HFFc6 (cell line): ENCODE results near the gene TMPRSS11D. TPM values are rescaled to one million over a fixed set of nuclear protein-coding genes. Genes with fewer than 3 reads are reported as not detected.

Source experiments
- DNase-seq: peaks from one replicate; pipeline ENCODE4 v3.0.0-alpha.2; 2018
- H3K27ac Mint-ChIP-seq: 2 replicates; pipeline ENCODE4 v1.8.0; 2020; ENCODE audit warnings: mild to moderate bottlenecking, mixed read lengths
- H3K27me3 Mint-ChIP-seq: 2 replicates; pipeline ENCODE4 v1.8.0; 2021; ENCODE audit warnings: mild to moderate bottlenecking, moderate library complexity, mixed read lengths; ENCODE audit not compliant: insufficient read depth
- H3K36me3 Mint-ChIP-seq: 2 replicates; pipeline ENCODE4 v1.8.0; 2021; ENCODE audit warnings: low read depth, mixed read lengths
- H3K4me1 Mint-ChIP-seq: 2 replicates; pipeline ENCODE4 v1.8.0; 2020; ENCODE audit warnings: low read depth, mixed read lengths
- H3K4me3 Mint-ChIP-seq: 2 replicates; pipeline ENCODE4 v1.8.0; 2020; ENCODE audit warnings: mild to moderate bottlenecking, moderate library complexity, mixed read lengths
- H3K9me3 Mint-ChIP-seq: 2 replicates; pipeline ENCODE4 v1.8.0; 2020; ENCODE audit warnings: mild to moderate bottlenecking, mixed read lengths
- total RNA-seq, 6 experiments: library from RNA; stranded (reverse); fragmentation: NEBNext Ultra II Directional; extraction: Animal tissue kit (Norgen Biotek cat#: 25700); gene quantifications; 2 replicates in 1 of 6; 3 replicates in 5 of 6; pipeline ENCODE4 v1.2.3, GENCODE V29; 2021
- TF ChIP-seq, protein P1 (sequence below): fragments of 200-600 bp; sonication (generic); IDR thresholded peaks from 2 replicates; pipeline ENCODE4 v1.5.0; 2021; ENCODE audit warnings: antibody characterized with exemption, mild to moderate bottlenecking

Gene TMPRSS11D
- total RNA-seq, 6 experiments from 2014 or later: not detected

DNA sequence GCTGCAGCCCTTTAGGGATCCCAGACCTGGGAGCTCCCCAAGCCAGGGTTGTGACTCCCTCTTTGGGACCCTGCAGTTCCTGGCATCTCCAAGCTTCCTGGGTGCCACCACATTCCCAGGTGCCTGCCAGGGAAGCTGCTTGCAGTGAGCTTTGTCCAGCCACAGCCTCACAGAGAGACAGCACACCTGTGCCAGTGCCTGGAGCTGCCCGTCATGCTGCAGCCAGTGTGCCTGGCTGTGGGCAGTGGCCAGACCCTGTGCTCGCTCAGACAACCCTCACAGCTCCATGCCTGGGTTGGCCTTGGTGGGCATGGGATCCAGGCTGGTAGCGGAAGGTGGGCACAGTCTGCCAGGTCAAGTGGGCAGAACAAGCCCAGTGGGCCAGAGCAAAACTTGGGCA lies 43.4 kb upstream of the TMPRSS11D start:
- DNase-seq: no peak
- H3K9me3 Mint-ChIP-seq: no peaks in the 10 kb centered on the region
- TF ChIP-seq, protein P1, sequence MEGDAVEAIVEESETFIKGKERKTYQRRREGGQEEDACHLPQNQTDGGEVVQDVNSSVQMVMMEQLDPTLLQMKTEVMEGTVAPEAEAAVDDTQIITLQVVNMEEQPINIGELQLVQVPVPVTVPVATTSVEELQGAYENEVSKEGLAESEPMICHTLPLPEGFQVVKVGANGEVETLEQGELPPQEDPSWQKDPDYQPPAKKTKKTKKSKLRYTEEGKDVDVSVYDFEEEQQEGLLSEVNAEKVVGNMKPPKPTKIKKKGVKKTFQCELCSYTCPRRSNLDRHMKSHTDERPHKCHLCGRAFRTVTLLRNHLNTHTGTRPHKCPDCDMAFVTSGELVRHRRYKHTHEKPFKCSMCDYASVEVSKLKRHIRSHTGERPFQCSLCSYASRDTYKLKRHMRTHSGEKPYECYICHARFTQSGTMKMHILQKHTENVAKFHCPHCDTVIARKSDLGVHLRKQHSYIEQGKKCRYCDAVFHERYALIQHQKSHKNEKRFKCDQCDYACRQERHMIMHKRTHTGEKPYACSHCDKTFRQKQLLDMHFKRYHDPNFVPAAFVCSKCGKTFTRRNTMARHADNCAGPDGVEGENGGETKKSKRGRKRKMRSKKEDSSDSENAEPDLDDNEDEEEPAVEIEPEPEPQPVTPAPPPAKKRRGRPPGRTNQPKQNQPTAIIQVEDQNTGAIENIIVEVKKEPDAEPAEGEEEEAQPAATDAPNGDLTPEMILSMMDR: no peak
- no peaks in the 10 kb centered on the region for H3K36me3 Mint-ChIP-seq
- no peaks in the 10 kb centered on the region for H3K27me3 Mint-ChIP-seq
- no peak overlapping the region for H3K27ac Mint-ChIP-seq
- H3K4me3 Mint-ChIP-seq: no peak overlapping the region
- H3K4me1 Mint-ChIP-seq: peaks cover 31% of the 10 kb centered on the region

DNA sequence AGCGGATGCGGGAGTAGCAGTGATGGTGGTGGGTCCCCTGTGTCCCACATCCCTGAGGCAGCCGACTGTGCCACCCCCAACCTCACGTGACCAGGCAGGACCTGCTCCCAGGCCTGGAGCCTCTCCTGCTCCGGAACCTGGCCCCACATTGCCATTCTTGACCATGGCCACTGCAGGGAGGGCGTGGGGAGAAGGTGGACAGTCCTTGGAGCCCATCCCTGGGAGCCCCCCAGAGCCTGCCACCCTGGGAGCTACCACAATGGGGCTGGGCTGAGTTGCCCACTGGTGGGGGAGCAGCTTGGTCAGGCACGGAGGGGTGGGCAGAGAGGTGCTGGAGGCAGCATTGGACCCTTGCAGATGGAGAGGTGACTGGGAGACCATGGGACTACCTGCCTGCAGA lies 42.7 kb upstream of the TMPRSS11D start:
- Mint-ChIP-seq H3K4me1 (peaks cover 35% of the 10 kb centered on the region), H3K27me3 (no peaks in the 10 kb centered on the region), H3K36me3 (no peaks in the 10 kb centered on the region), H3K9me3 (no peaks in the 10 kb centered on the region), H3K27ac (no peak overlapping the region), H3K4me3 (no peak overlapping the region)
- TF ChIP-seq, protein P1: no peak
- no peak for DNase-seq

DNA sequence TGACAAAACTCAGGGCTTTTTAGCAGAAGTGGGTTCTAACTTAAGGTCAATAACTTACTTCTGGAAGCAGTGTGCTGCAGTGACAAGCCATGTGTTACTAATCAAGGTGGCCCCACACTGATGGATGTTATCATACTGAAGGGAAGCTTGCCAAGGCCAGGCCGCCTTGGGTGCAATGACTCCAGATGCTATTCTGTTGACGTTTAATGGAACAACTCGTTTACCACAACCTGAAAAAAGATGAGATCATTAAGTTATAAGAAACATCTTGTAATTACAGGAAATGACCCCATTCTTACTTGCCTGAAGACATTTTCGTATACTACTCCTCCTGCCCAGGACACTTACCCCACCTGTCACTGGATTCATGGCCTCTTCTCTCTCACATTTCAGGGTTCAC lies 38.9 kb upstream of the TMPRSS11D start:
- Mint-ChIP-seq H3K27me3 (peaks cover 3% of the 10 kb centered on the region; the same call in 1 of the 2 replicates), H3K9me3 (no peaks in the 10 kb centered on the region), H3K4me3 (no peak overlapping the region), H3K36me3 (no peaks in the 10 kb centered on the region), H3K27ac (no peak overlapping the region), H3K4me1 (peaks cover 24% of the 10 kb centered on the region)
- TF ChIP-seq, protein P1: no peak
- peak; percentile 31 for DNase-seq

DNA sequence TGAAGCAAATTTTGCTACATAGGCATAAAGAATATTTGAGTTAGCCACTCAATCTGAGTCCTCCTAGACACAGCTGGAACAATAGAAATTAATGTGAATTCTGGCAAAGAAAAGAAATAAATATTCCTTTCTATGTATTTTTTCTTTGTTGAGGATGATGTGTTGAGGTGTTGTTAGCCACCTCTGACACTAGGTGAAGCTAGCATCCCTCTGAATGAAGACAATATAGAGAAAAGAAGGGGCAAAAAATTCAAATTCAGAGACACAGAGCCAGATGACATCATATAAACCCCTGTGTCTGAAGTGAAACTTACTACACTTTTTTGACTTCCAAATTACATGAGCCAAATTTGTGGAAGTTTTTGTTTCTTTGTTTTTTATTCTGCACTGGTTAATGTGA lies 34.6 kb upstream of the TMPRSS11D start:
- Mint-ChIP-seq H3K27ac (no peak overlapping the region), H3K27me3 (peaks cover 3% of the 10 kb centered on the region; the same call in 1 of the 2 replicates), H3K9me3 (no peaks in the 10 kb centered on the region), H3K36me3 (no peaks in the 10 kb centered on the region), H3K4me3 (no peak overlapping the region), H3K4me1 (peaks cover 14% of the 10 kb centered on the region)
- TF ChIP-seq, protein P1: peak; percentile 68
- no peak for DNase-seq

DNA sequence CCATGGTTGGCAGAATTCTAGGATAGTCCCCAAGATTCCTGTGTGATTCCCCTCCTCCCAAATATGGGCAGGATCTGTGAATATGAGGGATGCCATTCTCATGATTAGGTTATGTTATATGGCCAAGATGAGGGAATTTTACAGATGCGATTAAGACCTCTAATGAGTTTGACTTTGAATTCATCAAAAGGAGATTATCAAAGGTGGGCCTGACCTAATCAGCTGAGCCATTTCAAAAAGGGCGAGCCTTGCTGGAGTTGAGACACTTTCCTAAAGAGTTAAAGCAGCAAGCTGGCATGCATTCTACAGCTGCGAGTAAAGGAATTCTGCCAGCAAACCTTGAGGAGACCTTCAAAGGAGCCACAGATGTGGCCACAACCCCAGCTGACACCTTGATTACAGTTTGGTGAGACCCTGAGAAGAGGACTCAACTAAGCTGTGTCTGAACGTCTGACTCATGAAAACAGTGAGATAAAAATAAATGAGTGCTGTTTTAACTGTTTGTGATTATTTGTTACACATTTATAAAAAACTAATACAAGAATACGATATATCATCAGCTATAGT lies 31.7 kb upstream of the TMPRSS11D start:
- peaks cover 3% of the 10 kb centered on the region; the same call in 1 of the 2 replicates for H3K27me3 Mint-ChIP-seq

More for the DNA sequence above, 31.7 kb upstream of the TMPRSS11D start:
- H3K4me3 Mint-ChIP-seq: no peak overlapping the region
- H3K4me1 Mint-ChIP-seq: peaks cover 10% of the 10 kb centered on the region
- no peak overlapping the region for H3K27ac Mint-ChIP-seq
- H3K36me3 Mint-ChIP-seq: no peaks in the 10 kb centered on the region
- TF ChIP-seq, protein P1: no peak
- no peak for DNase-seq
- H3K9me3 Mint-ChIP-seq: no peaks in the 10 kb centered on the region
